ENCODE measurements around the gene LCA5L.
"Not testable (repeated sequence)": the region's sequence is repeated elsewhere in the genome, so short reads cannot be mapped to it uniquely, and the experiment has no call there.

The LCA5L gene

GRCh38 chr21:39386194-39386593, 59.4 kb downstream of the LCA5L start:
- H3K27ac ChIP-seq: peak overlapping the region; percentile 70
- H3K4me2 ChIP-seq (ENCODE audit: low read length): peak overlapping the region; percentile 50
- H3K4me1 ChIP-seq: peaks cover 4% of the 10 kb centered on the region
- H3K27me3 ChIP-seq (ENCODE audit: control insufficient read depth, insufficient read depth, low read length): no peaks in the 10 kb centered on the region
- H3K36me3 ChIP-seq (ENCODE audit: control insufficient read depth, insufficient read depth, low read length): no peaks in the 10 kb centered on the region
- H3K79me2 ChIP-seq: peaks cover 4% of the 10 kb centered on the region
- no peaks in the 10 kb centered on the region for H3K9me3 ChIP-seq (ENCODE audit: control insufficient read depth, low read length)
- peak overlapping the region; percentile 45 for H2AFZ ChIP-seq
- H3K9ac ChIP-seq: no peak overlapping the region
- TF ChIP-seq, protein P1, sequence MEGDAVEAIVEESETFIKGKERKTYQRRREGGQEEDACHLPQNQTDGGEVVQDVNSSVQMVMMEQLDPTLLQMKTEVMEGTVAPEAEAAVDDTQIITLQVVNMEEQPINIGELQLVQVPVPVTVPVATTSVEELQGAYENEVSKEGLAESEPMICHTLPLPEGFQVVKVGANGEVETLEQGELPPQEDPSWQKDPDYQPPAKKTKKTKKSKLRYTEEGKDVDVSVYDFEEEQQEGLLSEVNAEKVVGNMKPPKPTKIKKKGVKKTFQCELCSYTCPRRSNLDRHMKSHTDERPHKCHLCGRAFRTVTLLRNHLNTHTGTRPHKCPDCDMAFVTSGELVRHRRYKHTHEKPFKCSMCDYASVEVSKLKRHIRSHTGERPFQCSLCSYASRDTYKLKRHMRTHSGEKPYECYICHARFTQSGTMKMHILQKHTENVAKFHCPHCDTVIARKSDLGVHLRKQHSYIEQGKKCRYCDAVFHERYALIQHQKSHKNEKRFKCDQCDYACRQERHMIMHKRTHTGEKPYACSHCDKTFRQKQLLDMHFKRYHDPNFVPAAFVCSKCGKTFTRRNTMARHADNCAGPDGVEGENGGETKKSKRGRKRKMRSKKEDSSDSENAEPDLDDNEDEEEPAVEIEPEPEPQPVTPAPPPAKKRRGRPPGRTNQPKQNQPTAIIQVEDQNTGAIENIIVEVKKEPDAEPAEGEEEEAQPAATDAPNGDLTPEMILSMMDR (IDR thresholded peaks at IDR 0.05): no peak
- H3K4me3 ChIP-seq (ENCODE audit: low read depth, low read length): no peak overlapping the region

DNA sequence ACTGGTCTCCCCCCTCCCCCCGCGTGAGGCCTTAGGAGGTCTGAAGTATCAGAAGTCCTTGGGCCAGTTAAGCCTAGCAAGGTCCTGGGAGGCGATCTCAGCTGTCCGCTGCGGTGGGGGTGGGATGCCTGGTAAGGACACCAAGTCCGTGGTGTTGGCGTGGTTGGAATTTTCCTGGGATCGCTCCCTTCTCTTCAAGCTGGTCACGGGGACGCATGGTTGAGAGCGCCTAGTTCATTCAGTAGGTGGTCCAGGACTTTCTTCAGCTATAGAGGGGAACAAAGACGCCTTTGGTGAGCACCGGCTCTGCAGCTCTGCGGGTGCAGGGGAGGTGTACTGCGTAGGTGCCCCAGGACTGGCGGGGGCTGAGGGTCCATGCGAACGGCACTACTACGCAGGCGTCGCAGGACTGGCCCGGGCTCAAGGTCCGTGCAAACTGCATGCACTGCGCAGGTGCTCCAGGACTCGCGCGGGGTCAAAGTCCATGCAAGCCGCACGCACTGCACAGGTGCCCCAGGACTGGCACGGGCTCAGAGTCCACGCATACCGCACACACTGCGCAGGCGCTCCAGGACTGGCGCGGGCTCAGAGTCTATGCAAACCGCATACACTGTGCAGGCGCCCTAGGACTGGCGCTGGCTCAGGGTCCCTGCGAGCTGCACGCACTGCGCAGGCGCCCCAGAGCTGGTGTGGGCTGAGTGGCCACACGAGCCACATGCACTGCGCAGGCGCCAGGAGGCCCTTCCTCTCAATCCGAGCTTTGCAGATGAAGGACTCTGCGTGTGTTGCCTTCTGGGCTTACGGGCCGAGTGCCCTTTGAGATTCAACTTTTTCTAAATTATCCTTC, 60.1 kb downstream of the LCA5L start:
- peaks cover 4% of the 10 kb centered on the region for H3K79me2 ChIP-seq
- H3K27ac ChIP-seq: peak overlapping the region; percentile 70
- H3K27me3 ChIP-seq (ENCODE audit: control insufficient read depth, insufficient read depth, low read length): no peaks in the 10 kb centered on the region
- no peaks in the 10 kb centered on the region for H3K36me3 ChIP-seq (ENCODE audit: control insufficient read depth, insufficient read depth, low read length)
- no peak overlapping the region for H3K4me3 ChIP-seq (ENCODE audit: low read depth, low read length)
- H2AFZ ChIP-seq: peak overlapping the region; percentile 45
- peaks cover 4% of the 10 kb centered on the region for H3K4me1 ChIP-seq
- H3K4me2 ChIP-seq (ENCODE audit: low read length): peak overlapping the region; percentile 50
- no peak overlapping the region for H3K9ac ChIP-seq
- H3K9me3 ChIP-seq (ENCODE audit: control insufficient read depth, low read length): no peaks in the 10 kb centered on the region
- TF ChIP-seq, protein P1 (IDR thresholded peaks at IDR 0.05): no peak

- TF ChIP-seq, protein P1 (IDR thresholded peaks at IDR 0.05): no peak
- no peaks in the 10 kb centered on the region for H3K27me3 ChIP-seq (ENCODE audit: control insufficient read depth, insufficient read depth, low read length)
- no peaks in the 10 kb centered on the region for H3K36me3 ChIP-seq (ENCODE audit: control insufficient read depth, insufficient read depth, low read length)
- H3K79me2 ChIP-seq: peaks cover 4% of the 10 kb centered on the region
- no peaks in the 10 kb centered on the region for H3K9me3 ChIP-seq (ENCODE audit: control insufficient read depth, low read length)
- H3K4me3 ChIP-seq (ENCODE audit: low read depth, low read length): no peak overlapping the region
- H2AFZ ChIP-seq: no peak overlapping the region
- H3K9ac ChIP-seq: no peak overlapping the region
- H3K27ac ChIP-seq: no peak overlapping the region
- no peak overlapping the region for H3K4me2 ChIP-seq (ENCODE audit: low read length)
- H3K4me1 ChIP-seq: peaks cover 4% of the 10 kb centered on the region
Measured at GRCh38 chr21:39384674-39385298, 60.8 kb downstream of the LCA5L start.

DNA sequence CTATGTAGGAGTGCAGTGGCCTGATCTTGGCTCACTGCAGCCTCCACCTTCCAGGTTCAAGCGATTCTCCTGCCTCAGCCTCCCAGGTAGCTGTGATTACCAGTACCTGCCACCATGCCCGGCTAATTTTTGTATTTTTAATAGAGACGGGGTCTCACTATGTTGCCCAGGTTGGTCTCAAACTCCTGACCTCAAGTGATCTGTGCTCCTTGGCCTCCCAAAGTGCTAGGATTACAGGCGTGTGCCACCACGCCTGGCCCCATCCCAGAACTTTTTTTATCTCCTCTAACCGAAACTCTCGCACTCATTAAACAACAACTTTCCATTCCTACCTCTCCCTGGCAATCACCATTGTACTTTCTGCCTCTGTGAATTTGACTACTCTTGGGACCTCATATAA, 63.5 kb downstream of the LCA5L start:
- not testable (repeated sequence) for H3K4me1 ChIP-seq; H3K4me3 ChIP-seq (ENCODE audit: low read depth, low read length)

GRCh38 chr21:39381009-39381408, 64.6 kb downstream of the LCA5L start:
- Histone ChIP-seq H3K4me1 (peaks cover 1% of the 10 kb centered on the region), H2AFZ (peak overlapping the region; percentile 28), H3K36me3 (ENCODE audit: control insufficient read depth, insufficient read depth, low read length) (no peaks in the 10 kb centered on the region), H3K79me2 (no peaks in the 10 kb centered on the region), H3K27me3 (ENCODE audit: control insufficient read depth, insufficient read depth, low read length) (no peaks in the 10 kb centered on the region), H3K9me3 (ENCODE audit: control insufficient read depth, low read length) (no peaks in the 10 kb centered on the region), H3K4me2 (ENCODE audit: low read length) (peak overlapping the region; percentile 71), H3K27ac (peak overlapping the region; percentile 94), H3K9ac (no peak overlapping the region), H3K4me3 (ENCODE audit: low read depth, low read length) (peak overlapping the region; percentile 11)
- TF ChIP-seq, protein P1 (IDR thresholded peaks at IDR 0.05): no peak

More for the DNA sequence above, 63.5 kb downstream of the LCA5L start:
- not testable (repeated sequence) for H3K9ac ChIP-seq; H2AFZ ChIP-seq; H3K27me3 ChIP-seq (ENCODE audit: control insufficient read depth, insufficient read depth, low read length); H3K36me3 ChIP-seq (ENCODE audit: control insufficient read depth, insufficient read depth, low read length); H3K4me2 ChIP-seq (ENCODE audit: low read length); H3K79me2 ChIP-seq; H3K27ac ChIP-seq; H3K9me3 ChIP-seq (ENCODE audit: control insufficient read depth, low read length)
